ACC112 (cell line): ENCODE results near the gene CPA1.

Experiments used
- H2AFZ ChIP-seq: fragments of 200-600 bp; sonication (generic); one replicate; pipeline ENCODE4 v1.6.0; 2017; ENCODE audit warnings: antibody characterized with exemption, low read length; ENCODE audit not compliant: unreplicated experiment
- H3K27ac ChIP-seq: fragments of 200-600 bp; sonication (generic); 2 replicates; pipeline ENCODE4 v1.5.1; 2014; ENCODE audit warnings: low read depth, mild to moderate bottlenecking, antibody characterized with exemption, low read length, moderate library complexity
- H3K27me3 ChIP-seq: fragments of 200-600 bp; sonication (generic); 2 replicates; pipeline ENCODE4 v1.6.1; 2014; ENCODE audit warnings: mild to moderate bottlenecking, antibody characterized with exemption, low read length, moderate library complexity, mixed read lengths; ENCODE audit not compliant: insufficient read depth
- H3K36me3 ChIP-seq: fragments of 200-600 bp; sonication (generic); 2 replicates; pipeline ENCODE4 v1.6.1; 2016; ENCODE audit warnings: mild to moderate bottlenecking, antibody characterized with exemption, low read length, moderate library complexity, mixed read lengths; ENCODE audit not compliant: insufficient read depth
- H3K4me1 ChIP-seq: fragments of 200-600 bp; sonication (generic); one replicate; pipeline ENCODE4 v1.6.1; 2016; ENCODE audit warnings: low read length, mixed read lengths; ENCODE audit not compliant: insufficient read depth, unreplicated experiment, control insufficient read depth
- H3K4me3 ChIP-seq: fragments of 200-600 bp; sonication (generic); 2 replicates; pipeline ENCODE4 v1.5.1; 2014; ENCODE audit warnings: mild to moderate bottlenecking, low read depth, low read length
- H3K79me2 ChIP-seq: fragments of 200-600 bp; sonication (generic); one replicate; pipeline ENCODE4 v1.6.0; 2016; ENCODE audit warnings: low read length; ENCODE audit not compliant: control insufficient read depth, unreplicated experiment, insufficient read depth

The CPA1 gene

DNA sequence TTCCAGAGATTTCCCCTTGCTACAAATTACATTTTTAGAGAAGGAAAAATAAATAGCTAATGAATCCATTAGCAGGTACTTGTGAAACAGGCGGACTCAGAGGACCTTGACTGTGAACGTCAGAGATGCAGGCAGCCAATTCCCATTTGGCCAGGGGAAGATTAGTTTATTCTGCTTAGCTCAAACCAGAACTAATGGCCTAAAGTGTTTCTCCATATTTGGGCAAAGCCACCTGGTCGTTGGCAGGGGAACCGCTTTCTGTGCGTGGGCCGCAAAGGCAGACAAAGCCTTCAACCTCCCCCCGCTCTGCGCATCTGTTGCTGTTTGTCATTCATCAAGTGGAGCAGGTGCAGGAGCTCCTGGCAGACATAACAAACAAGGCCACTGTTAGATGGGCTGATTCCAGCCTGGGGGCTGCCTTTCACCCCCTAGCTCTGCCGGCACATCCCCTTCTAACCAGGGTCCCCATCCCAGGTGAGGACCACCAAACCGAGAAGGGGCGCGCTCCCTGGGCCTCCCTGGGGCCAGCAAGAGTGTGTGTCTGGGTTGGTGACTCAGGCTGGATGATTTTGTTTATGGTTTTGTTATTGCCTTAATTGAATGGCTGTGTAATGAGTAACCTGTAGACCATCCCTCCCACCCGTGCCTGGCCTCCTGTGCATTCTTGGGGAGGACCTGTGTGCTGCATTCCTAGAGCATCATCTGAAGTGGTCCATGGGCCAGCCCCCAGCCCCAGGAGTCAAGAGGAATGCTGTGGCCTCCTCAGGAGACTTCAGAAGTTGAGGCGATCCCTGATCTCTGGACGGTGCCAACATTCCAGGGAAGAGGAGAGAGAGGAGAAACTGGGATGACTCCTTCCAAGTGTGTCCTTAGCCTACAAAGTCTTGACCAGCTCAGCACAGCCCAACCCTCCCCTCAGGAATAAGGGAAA, 14.5 kb upstream of the CPA1 start:
- no peak overlapping the region for H2AFZ ChIP-seq
- peaks cover 70% of the 10 kb centered on the region for H3K4me1 ChIP-seq
- no peaks in the 10 kb centered on the region for H3K36me3 ChIP-seq
- H3K27ac ChIP-seq, result no peak overlapping the region
- no peaks in the 10 kb centered on the region for H3K27me3 ChIP-seq
- no peak overlapping the region for H3K4me3 ChIP-seq
- H3K79me2 ChIP-seq, result no peaks in the 10 kb centered on the region

DNA sequence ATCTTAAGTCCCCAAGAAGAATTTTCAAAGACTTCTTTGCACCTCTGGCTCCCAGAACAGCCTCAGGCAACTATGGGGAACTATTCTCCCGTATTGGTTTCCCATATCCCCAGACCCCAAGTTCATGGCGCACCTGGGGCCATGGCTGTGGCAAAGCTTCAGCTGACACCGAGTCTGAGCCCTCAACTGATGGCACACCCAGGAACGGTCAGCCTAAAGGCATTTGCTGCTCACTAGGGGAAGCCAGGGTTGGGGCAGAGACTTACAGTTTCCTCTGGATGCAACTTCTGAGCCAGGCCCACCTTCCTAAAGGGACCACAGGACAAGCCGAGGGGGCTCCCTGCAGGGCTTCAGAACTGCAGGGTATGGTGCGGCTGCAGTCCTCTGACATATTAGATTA, 13.7 kb upstream of the CPA1 start:
- Histone ChIP-seq H3K79me2 (no peaks in the 10 kb centered on the region), H3K36me3 (no peaks in the 10 kb centered on the region), H3K4me3 (no peak overlapping the region), H3K27me3 (no peaks in the 10 kb centered on the region), H3K27ac (no peak overlapping the region), H3K4me1 (peaks cover 77% of the 10 kb centered on the region), H2AFZ (no peak overlapping the region)

DNA sequence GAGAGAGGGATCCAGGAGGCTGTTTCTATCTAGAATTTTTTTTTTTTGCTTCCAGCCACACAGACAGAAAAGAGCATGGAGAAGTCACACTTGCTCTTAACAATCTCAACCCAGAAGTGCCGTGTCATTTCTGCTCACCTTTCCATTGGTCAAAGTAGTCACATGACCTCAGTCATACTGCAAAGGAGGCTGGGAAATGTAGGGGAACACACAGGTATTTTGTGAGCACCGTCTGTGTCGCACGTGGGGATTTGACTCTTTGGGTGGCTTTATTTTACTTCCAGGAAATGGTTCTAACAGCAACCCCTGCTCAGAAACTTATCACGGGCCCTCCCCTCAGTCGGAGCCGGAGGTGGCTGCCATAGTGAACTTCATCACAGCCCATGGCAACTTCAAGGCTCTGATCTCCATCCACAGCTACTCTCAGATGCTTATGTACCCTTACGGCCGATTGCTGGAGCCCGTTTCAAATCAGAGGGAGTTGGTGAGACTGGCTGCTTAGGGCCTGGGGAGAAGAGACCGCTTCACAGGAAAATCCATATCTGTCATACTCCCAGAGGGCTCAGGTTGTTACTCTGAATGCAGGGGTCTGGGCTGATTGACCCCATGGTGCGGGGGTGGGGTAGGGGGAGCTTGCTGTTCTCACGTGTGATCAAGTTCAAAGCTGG, 13.1 kb upstream of the CPA1 start:
- no peaks in the 10 kb centered on the region for H3K36me3 ChIP-seq
- H3K27ac ChIP-seq, result no peak overlapping the region
- peaks cover 81% of the 10 kb centered on the region for H3K4me1 ChIP-seq
- no peaks in the 10 kb centered on the region for H3K27me3 ChIP-seq
- no peaks in the 10 kb centered on the region for H3K79me2 ChIP-seq
- no peak overlapping the region for H3K4me3 ChIP-seq
- no peak overlapping the region for H2AFZ ChIP-seq

DNA sequence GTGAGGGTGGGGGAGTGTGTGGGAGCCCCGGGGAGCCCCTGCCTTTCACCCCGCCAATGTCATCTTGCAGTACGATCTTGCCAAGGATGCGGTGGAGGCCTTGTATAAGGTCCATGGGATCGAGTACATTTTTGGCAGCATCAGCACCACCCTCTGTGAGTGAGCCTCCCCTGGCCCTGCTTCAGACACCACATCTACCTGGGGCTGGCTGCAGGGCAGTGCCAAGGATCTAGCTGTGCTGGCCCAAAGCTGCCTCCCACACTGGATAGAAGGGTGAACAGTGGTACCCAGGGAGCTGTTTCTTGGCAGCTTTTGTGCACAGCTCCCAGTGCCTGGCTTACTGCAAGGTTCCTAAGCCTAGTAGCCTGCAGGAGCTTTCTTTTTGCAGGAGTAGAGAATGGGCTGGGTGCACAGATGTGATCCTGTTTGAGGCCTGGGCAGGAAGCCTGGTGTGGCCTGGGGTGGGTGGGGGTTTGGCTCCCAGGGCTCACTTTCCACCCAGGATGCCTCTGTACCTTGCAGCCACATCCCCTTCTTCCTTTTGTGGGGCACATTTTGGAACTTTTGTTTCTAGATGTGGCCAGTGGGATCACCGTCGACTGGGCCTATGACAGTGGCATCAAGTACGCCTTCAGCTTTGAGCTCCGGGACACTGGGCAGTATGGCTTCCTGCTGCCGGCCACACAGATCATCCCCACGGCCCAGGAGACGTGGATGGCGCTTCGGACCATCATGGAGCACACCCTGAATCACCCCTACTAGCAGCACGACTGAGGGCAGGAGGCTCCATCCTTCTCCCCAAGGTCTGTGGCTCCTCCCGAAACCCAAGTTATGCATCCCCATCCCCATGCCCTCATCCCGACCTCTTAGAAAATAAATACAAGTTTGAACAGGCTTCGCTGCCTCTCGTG, 12.2 kb upstream of the CPA1 start:
- H3K27me3 ChIP-seq, result no peaks in the 10 kb centered on the region
- no peaks in the 10 kb centered on the region for H3K79me2 ChIP-seq
- peaks cover 85% of the 10 kb centered on the region for H3K4me1 ChIP-seq
- H2AFZ ChIP-seq, result no peak overlapping the region
- no peak overlapping the region for H3K27ac ChIP-seq
- no peak overlapping the region for H3K4me3 ChIP-seq
- no peaks in the 10 kb centered on the region for H3K36me3 ChIP-seq

DNA sequence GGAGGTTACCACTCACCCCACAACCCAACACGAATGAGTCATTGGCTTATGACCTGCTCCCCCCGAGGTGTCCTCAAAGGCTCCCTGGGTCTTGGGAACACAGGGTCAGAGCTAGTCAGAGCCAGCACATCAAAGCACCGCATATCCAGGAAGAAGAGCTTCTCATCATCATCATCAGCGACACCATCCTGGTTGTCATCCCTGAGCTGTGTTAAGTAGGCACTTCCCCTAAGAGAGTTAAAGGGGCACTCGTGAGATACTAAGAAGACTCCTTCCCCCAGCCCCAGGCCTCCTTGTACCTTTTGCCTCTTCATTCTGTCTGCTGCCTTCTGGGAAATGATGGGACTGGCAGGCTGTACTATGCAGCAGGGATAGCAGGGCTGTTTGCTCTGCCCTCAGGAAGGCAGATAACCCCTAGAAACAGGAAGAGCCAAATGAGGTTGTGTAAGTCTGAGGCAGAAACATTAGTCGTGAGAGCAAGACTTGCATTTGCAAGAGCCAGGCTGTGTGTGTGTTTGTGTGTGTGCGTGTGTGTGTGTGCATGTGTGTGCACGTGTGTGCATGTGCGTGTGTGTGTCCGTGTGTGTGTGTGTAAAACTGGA, 11.1 kb upstream of the CPA1 start:
- H3K4me1 ChIP-seq, result peaks cover 85% of the 10 kb centered on the region
- no peak overlapping the region for H3K4me3 ChIP-seq
- peak overlapping the region; percentile 62 for H3K27ac ChIP-seq
- H3K27me3 ChIP-seq, result no peaks in the 10 kb centered on the region
- no peaks in the 10 kb centered on the region for H3K36me3 ChIP-seq
- H2AFZ ChIP-seq, result peak overlapping the region; percentile 75
- H3K79me2 ChIP-seq, result no peaks in the 10 kb centered on the region

GRCh38 chr7:130369831-130370550, 10.3 kb upstream of the CPA1 start:
- Histone ChIP-seq H3K36me3 (no peaks in the 10 kb centered on the region), H3K27ac (peak overlapping the region; percentile 62), H2AFZ (no peak overlapping the region), H3K79me2 (no peaks in the 10 kb centered on the region), H3K27me3 (no peaks in the 10 kb centered on the region), H3K4me3 (no peak overlapping the region), H3K4me1 (peaks cover 78% of the 10 kb centered on the region)

DNA sequence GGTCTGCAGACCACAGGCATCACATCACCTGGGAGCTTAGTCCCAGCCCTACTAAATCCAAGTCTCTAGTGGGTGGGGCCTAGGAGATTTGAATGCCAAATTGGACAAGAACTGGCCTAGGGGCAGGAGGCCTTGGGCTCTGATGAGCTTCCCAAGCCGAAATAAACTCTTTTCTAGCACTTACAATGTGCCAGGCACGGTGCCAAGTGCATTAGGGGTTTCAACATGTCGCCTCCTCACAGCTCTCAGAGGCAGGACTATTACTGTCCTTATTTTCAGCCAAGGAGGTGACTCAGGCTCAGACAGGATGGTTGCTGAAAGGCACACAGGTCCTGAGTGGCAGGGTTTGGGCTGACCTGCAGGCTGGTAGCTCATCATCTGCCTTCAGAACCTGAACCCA, 9.2 kb upstream of the CPA1 start:
- Histone ChIP-seq H3K27me3 (no peaks in the 10 kb centered on the region), H3K36me3 (no peaks in the 10 kb centered on the region), H3K27ac (no peak overlapping the region), H3K79me2 (no peaks in the 10 kb centered on the region), H3K4me3 (no peak overlapping the region), H2AFZ (peak overlapping the region; percentile 1), H3K4me1 (peaks cover 69% of the 10 kb centered on the region)

DNA sequence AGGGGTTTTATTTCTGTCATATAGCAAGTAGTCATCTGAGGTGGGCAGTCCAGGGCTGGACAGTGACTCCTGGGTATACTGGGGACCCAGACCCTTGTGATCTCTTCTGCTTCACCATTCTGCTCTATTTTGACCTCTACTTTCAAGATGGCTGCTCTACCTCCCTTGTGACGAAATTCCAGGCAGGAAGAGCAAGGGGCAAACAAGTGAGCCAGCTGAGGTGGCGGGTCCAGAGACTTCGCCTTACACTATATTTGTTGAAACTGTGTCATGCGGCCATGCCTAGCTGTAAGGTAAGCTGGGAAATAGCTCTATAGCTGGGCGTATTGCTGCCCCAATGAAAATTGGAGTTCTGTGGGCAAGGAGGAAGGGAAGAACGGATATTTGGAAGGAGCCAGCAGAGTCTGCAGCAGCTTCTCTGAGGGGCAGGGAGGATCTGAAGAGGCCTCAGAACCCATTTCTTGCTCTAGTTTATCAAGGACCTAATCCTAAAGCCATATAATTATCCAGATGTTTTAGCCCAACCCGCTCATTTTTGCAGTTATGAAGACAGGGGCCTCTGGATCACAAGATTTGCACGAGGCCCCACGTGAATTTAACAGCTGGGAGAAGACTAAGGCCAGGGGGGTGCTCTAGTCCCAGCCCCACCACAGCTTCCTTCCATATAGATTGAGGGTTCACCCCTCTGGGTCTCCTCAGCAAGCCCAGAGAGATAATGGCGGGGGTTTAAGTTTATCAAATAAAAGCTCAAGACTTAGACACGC, 7.7 kb upstream of the CPA1 start:
- H3K79me2 ChIP-seq, result no peaks in the 10 kb centered on the region
- no peaks in the 10 kb centered on the region for H3K27me3 ChIP-seq
- H3K4me3 ChIP-seq, result peak overlapping the region; percentile 22; the same call in 1 of the 2 replicates
- H3K27ac ChIP-seq, result peak overlapping the region; percentile 87
- peaks cover 57% of the 10 kb centered on the region for H3K4me1 ChIP-seq
- no peaks in the 10 kb centered on the region for H3K36me3 ChIP-seq
- H2AFZ ChIP-seq, result peak overlapping the region; percentile 35

GRCh38 chr7:130374507-130374906, 5.8 kb upstream of the CPA1 start:
- H3K27ac ChIP-seq, result peak overlapping the region; percentile 87
- H3K4me3 ChIP-seq, result no peak overlapping the region
- H2AFZ ChIP-seq, result peak overlapping the region; percentile 86
- no peaks in the 10 kb centered on the region for H3K79me2 ChIP-seq
- no peaks in the 10 kb centered on the region for H3K36me3 ChIP-seq
- peaks cover 45% of the 10 kb centered on the region for H3K4me1 ChIP-seq
- H3K27me3 ChIP-seq, result no peaks in the 10 kb centered on the region
